HEK293T (cell line): ENCODE results near the gene IFNAR1.

ENCODE experiments used
- CTCF ChIA-PET: fragments of 350-600 bp; formaldehyde crosslinking; extraction: SDS; loops from one replicate; lab custom pipeline; 2021; ENCODE audit warnings: antibody characterized with exemption, inconsistent platforms; lab: Yijun Ruan, JAX
- POLR2A ChIA-PET: fragments of 350-600 bp; formaldehyde crosslinking; extraction: SDS; loops from one replicate; lab custom pipeline; 2020; ENCODE audit warnings: antibody characterized with exemption, inconsistent platforms; lab: Yijun Ruan, JAX
- DNase-seq: peaks from one replicate; pipeline ENCODE4 v3.0.0; 2012; ENCODE audit warnings: mixed read lengths; ENCODE audit errors: extremely low spot score
- ARNT ChIP-seq: fragments of 450-650 bp; IDR thresholded peaks from 2 replicates; pipeline ENCODE4 v1.6.1; 2017; ENCODE audit warnings: mild to moderate bottlenecking
- BHLHE40 ChIP-seq: fragments of 450-650 bp; IDR thresholded peaks from 2 replicates; pipeline ENCODE4 v1.6.1; 2016; ENCODE audit warnings: mild to moderate bottlenecking, moderate library complexity, borderline replicate concordance
- CTBP1 ChIP-seq: fragments of 450-650 bp; IDR thresholded peaks from 2 replicates; pipeline ENCODE4 v1.6.1; 2016; ENCODE audit warnings: borderline replicate concordance
- ELF4 ChIP-seq: fragments of 450-650 bp; IDR thresholded peaks from 2 replicates; pipeline ENCODE4 v1.6.1; 2017; ENCODE audit warnings: antibody characterized with exemption
- FOXA1 ChIP-seq: fragments of 450-650 bp; IDR thresholded peaks from 2 replicates; pipeline ENCODE4 v1.6.1; 2016; ENCODE audit warnings: mild to moderate bottlenecking
- FOXK2 ChIP-seq: fragments of 450-650 bp; IDR thresholded peaks from 2 replicates; pipeline ENCODE4 v1.6.1; 2016; ENCODE audit warnings: mild to moderate bottlenecking
- FOXM1 ChIP-seq: fragments of 450-650 bp; IDR thresholded peaks from 2 replicates; pipeline ENCODE4 v1.6.1; 2017; ENCODE audit warnings: mild to moderate bottlenecking, borderline replicate concordance
- HDGF ChIP-seq: fragments of 450-650 bp; IDR thresholded peaks from 2 replicates; pipeline ENCODE4 v1.6.1; 2017; ENCODE audit warnings: antibody characterized with exemption, borderline replicate concordance
- L3MBTL2 ChIP-seq: fragments of 450-650 bp; conservative IDR thresholded peaks from 2 replicates; pipeline ENCODE4 v1.6.1; 2016; ENCODE audit warnings: mild to moderate bottlenecking
- LEF1 ChIP-seq: fragments of 450-650 bp; IDR thresholded peaks from 2 replicates; pipeline ENCODE4 v1.6.1; 2017; ENCODE audit warnings: mild to moderate bottlenecking, borderline replicate concordance
- NFRKB ChIP-seq: fragments of 450-650 bp; IDR thresholded peaks from 2 replicates; pipeline ENCODE4 v1.6.1; 2016; ENCODE audit warnings: mild to moderate bottlenecking, moderate library complexity
- SP1 ChIP-seq: fragments of 450-650 bp; IDR thresholded peaks from 2 replicates; pipeline ENCODE4 v1.6.1; 2017
- SUZ12 ChIP-seq: fragments of 450-650 bp; IDR thresholded peaks from 2 replicates; pipeline ENCODE4 v1.6.1; 2016; ENCODE audit warnings: mild to moderate bottlenecking
- TARDBP ChIP-seq: fragments of 450-650 bp; IDR thresholded peaks from 2 replicates; pipeline ENCODE4 v1.6.1; 2016
- ZNF384 ChIP-seq: fragments of 450-650 bp; IDR thresholded peaks from 2 replicates; pipeline ENCODE4 v1.6.1; 2016
- TF ChIP-seq, protein P1 (sequence below): fragments of 450-650 bp; IDR thresholded peaks from 2 replicates; pipeline ENCODE4 v1.6.1; 2016

The IFNAR1 gene

DNA sequence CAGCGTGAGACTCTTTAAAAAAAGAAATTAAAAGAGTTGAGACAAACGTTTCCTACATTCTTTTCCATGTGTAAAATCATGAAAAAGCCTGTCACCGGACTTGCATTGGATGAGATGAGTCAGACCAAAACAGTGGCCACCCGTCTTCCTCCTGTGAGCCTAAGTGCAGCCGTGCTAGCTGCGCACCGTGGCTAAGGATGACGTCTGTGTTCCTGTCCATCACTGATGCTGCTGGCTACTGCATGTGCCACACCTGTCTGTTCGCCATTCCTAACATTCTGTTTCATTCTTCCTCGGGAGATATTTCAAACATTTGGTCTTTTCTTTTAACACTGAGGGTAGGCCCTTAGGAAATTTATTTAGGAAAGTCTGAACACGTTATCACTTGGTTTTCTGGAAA, 31.2 kb downstream of the IFNAR1 start:
- CTCF ChIA-PET = no interaction called here
- no peak for DNase-seq

DNA sequence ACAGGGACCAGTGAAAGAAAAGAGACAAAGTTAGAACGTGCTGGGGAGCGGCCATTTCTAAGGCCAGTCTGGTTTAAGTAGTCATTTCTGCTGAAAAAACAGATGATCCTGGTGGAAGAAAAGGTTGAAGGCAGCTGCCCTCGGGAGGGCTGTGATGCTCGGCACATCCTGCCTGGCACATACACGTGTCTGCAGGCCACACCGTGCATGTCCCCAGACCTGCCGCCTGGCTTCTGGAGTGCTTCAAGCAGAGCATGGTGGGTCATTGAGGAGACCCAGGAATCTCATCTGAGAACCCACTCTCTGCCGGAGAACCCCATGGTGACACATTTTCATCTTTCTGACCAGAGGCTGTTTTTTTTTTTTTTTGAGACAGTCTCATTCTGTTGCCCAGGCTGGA, 32.4 kb downstream of the IFNAR1 start:
- CTCF ChIA-PET = no interaction called here
- POLR2A ChIA-PET = no interaction called here
- DNase-seq = no peak
- TF ChIP-seq L3MBTL2 = no peak
- no peak for TF ChIP-seq FOXM1
- TF ChIP-seq SUZ12 = no peak
- no peak for TF ChIP-seq FOXK2
- TF ChIP-seq, protein P1, sequence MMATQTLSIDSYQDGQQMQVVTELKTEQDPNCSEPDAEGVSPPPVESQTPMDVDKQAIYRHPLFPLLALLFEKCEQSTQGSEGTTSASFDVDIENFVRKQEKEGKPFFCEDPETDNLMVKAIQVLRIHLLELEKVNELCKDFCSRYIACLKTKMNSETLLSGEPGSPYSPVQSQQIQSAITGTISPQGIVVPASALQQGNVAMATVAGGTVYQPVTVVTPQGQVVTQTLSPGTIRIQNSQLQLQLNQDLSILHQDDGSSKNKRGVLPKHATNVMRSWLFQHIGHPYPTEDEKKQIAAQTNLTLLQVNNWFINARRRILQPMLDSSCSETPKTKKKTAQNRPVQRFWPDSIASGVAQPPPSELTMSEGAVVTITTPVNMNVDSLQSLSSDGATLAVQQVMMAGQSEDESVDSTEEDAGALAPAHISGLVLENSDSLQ = no peak
- TF ChIP-seq FOXA1 = no peak
- no peak for TF ChIP-seq NFRKB
- TF ChIP-seq ARNT = no peak
- no peak for TF ChIP-seq BHLHE40
- TF ChIP-seq ZNF384 = no peak
- TF ChIP-seq CTBP1 = no peak
- no peak for TF ChIP-seq HDGF
- TF ChIP-seq SP1 = no peak
- TF ChIP-seq LEF1 = no peak
- no peak for TF ChIP-seq TARDBP
- no peak for TF ChIP-seq ELF4

More for the DNA sequence above, 31.2 kb downstream of the IFNAR1 start:
- POLR2A ChIA-PET = no interaction called here
- TF ChIP-seq FOXK2 (no peak), ELF4 (no peak), HDGF (no peak), CTBP1 (no peak), ZNF384 (no peak), BHLHE40 (no peak), LEF1 (no peak), ARNT (no peak), TARDBP (no peak), SP1 (no peak), FOXM1 (no peak), L3MBTL2 (no peak), NFRKB (no peak), FOXA1 (no peak)
- TF ChIP-seq, protein P1 = no peak

DNA sequence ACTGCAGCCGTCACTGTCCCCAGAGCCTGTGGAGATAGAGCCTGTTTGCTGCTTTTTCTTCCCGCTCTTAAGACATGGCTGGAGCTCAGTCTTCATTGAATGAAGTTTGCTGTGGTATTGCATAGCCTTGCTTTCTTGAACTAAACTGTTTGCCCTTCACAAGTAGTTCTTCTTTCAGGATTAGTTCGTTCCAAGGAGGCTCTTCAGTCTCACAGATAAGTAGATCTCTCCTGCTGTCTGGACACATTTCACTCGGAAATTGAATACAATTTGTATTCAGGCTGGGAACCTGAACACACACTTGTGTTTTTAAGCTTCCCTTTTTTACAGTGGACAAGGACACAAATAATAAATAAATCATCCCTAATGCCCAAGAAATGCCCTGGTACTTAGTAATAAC, 34.7 kb downstream of the IFNAR1 start:
- POLR2A ChIA-PET = no interaction called here
- CTCF ChIA-PET = no interaction called here
- no peak for DNase-seq
- TF ChIP-seq SUZ12 = no peak
- TF ChIP-seq ZNF384 = no peak
- TF ChIP-seq FOXK2 = no peak
- no peak for TF ChIP-seq TARDBP
- TF ChIP-seq FOXM1 = no peak
- TF ChIP-seq FOXA1 = no peak
- no peak for TF ChIP-seq BHLHE40
- TF ChIP-seq L3MBTL2 = no peak
- TF ChIP-seq CTBP1 = no peak
- no peak for TF ChIP-seq ARNT
- no peak for TF ChIP-seq SP1
- TF ChIP-seq HDGF = no peak
- TF ChIP-seq, protein P1 = no peak
- TF ChIP-seq ELF4 = no peak
- TF ChIP-seq LEF1 = no peak
- TF ChIP-seq NFRKB = no peak

DNA sequence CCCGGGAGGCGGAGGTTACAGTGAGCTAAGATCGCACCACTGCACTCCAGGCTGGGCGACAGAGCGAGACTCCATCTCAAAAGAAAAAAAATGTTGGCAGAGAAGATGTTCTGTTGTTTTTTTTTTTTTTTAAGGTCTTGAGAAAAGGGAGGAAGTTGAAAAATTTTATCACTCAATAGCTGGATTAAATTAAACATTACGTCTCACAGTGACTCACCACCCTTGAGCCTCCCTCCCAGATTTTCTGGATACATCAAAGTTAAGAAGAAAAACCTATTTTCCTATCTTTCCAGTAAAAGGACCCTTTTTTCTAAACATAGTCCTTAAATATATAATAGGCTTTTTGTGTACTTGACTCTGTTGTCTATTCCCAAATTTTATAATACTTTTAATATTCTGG, 35.5 kb downstream of the IFNAR1 start:
- ChIA-PET POLR2A (interaction anchor here (2.2 kb wide), 1 partner anchor 35 kb away, joined by 11 read pairs; the partner anchor contains the start of gene IFNAR1), CTCF (interaction anchor here (1.2 to 2.3 kb wide), 4 partner anchors 18 to 163 kb away, joined by 3 to 11 read pairs (median 5); no protein-coding TSS in a partner anchor)
- no peak for TF ChIP-seq ELF4
- TF ChIP-seq SP1 = no peak
- TF ChIP-seq BHLHE40 = no peak
- TF ChIP-seq FOXA1 = no peak
- TF ChIP-seq ZNF384 = no peak
- TF ChIP-seq LEF1 = no peak
- TF ChIP-seq FOXM1 = no peak
- no peak for TF ChIP-seq ARNT
- TF ChIP-seq TARDBP = no peak
- TF ChIP-seq NFRKB = no peak
- no peak for TF ChIP-seq HDGF
- TF ChIP-seq, protein P1 = no peak
- TF ChIP-seq SUZ12 = no peak
- no peak for DNase-seq

DNA sequence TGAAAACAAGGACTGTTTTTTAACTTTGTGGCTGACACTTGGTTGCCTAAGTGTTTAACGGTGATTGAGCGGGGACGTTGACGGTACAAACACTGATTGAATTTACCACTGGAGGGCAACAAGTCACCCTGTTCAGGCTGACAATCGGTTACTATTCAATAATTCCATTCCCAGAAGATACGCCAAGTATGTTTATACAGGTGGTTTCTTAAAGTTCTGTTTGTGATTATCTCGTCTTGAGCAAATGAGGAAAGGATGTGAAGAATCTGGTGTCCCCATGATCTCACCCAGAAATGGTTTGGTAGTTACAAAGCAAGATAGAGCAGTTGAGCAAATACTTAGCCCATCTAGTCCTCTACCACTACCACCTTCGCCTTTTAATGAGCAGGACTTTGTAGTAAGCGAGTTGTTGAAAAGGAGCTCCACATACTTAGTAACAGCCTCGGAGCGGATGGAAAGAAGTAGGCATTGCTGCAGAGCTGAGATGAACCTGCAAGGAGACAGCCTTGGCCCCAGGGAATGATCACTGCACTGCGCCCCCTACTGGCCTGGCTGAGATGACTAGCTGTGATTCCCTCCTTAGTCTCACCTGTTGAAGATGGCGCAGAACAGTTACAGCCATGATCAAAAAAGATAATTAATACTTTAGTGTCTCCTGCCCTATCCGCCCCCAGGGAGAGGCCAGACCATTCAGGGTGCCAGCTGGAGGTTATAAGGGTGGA, 36.3 kb downstream of the IFNAR1 start:
- CTCF ChIA-PET = interaction anchor here (0.6 to 2.3 kb wide), 21 partner anchors 9 to 634 kb away, joined by 3 to 11 read pairs (median 3); partner anchors contain the start of genes IFNAR1 and TMEM50B
- POLR2A ChIA-PET = interaction anchor here (0.6 to 2.2 kb wide), 5 partner anchors 36 to 1802 kb away, joined by 3 to 11 read pairs (median 4); partner anchors contain the start of genes IFNAR1, IL10RB and TMEM50B
- peak; percentile 92 for DNase-seq
- TF ChIP-seq TARDBP (no peak), BHLHE40 (no peak), ELF4 (no peak), CTBP1 (no peak), ZNF384 (peak; percentile 93), L3MBTL2 (0 out of 2 replicates have a peak, but pooled peaks have one; percentile 11)
